HG03196 (cell line): ENCODE results near the gene FAM83D.

Experiments used
- ATAC-seq: cut with Tn5 transposase; IDR thresholded peaks from one replicate; pipeline ENCODE4 v1.9.1; 2021; ENCODE audit not compliant: unreplicated experiment

FAM83D gene

DNA sequence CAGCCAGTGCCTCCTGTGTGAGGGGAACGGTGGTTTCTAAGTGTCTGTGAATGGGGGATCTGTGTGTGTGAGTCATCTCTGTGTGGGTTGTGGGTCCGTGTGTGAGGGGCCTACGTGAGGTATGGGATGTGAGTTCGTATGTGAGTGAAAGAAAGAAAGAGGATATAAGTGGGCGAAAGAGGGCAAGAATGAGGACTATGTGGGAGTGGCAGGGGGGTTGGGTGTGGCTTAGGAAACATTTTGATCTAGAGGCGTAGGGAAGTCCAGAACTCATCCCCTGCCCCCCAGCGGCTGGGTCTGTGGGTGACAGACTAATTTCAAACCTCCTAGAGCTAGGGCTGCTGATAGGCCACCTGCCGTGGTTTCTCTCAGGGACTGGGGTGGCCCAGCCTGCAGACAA lies 71.4 kb downstream of the FAM83D start:
- ATAC-seq = no peak

DNA sequence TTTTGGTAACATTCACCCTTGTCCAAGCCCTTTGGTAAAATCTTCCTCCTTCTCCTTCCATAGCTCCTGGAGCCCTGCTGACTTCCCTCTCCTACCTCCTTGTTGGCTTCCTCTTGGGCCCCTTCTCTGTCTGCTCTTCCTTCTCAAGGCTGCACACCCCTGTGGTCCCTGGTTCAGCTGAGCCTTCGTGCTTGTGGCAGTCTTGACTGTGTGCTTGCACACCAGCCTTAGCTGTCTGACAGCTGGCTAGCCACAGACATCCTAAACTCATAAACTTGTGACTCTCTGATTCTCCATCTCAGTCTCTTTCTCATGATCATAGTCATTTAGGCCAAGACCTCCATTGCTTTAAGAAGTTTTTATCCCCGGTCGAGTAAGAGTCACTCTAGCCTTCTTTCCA lies 73.0 kb downstream of the FAM83D start:
- ATAC-seq = no peak

DNA sequence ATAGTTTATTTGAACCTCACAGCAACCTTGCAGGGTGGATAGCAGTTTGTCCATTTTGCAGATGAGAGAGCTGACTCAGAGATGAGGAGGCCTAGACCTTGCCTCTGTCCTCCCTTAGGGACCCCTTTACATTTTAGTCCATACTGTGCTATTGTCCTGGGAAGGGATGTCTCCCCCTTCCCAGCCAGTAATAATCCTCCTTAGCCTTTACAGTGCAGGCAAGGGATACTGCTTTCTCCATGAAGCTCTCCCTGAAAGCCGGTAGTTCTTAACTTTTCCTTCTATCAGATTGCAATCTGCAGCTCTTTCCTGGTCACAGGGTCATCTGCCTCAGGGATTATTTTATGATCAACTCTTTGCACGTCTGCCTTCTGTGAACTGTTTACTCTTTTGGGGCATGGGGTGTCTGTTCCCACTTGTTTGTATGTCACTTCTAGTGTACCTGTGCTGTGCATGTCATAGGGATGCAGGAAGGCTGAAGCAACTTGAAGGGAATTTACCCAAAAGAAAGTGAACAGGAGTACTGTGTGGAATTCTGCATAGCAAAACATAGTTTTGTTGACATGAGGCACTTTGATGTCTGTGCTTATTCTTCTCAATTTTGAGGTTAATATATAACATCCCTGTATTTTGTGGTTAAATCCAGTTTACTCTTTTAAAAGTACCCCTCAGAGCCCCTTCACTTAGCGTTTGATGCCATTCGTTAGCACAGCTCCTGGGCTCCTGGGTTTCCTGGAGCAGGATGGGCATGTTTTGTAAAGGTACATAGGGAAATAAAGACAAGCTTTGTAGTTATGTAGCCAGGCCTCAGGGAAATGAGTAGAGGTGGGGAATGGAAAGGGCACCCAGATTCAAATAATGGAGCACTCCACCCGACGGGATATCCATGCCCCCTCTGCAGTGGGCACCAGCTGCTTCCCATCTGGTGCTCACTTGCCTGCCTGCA lies 74.0 kb downstream of the FAM83D start:
- ATAC-seq = no peak
